Ascending aorta (tissue), 2 donors: ENCODE measurements around the gene NKAP. TPM values are rescaled to one million over a fixed set of nuclear protein-coding genes. Genes with fewer than 3 reads are reported as not detected.
A peak's percentile ranks its signal among the peaks of the same experiment; 100 is the strongest.
"Not testable (repeated sequence)": the region's sequence is repeated elsewhere in the genome, so short reads cannot be mapped to it uniquely, and the experiment has no call there.

ENCODE experiments used
- DNase-seq, 2 donors: peaks; one replicate each; pipeline ENCODE4 v3.0.0-alpha.2; 2019; ENCODE audit warnings: low spot score in 2 of 2
- H3K27ac ChIP-seq, 2 donors: fragments of 200-600 bp; sonication (generic); one replicate each; pipeline ENCODE4 v1.5.1; 2016 to 2017; ENCODE audit warnings: mild to moderate bottlenecking in 1 of 2
- H3K27me3 ChIP-seq: fragments of 200-600 bp; sonication (generic); one replicate; pipeline ENCODE4 v1.5.1; 2017
- H3K36me3 ChIP-seq, 2 donors: fragments of 200-600 bp; sonication (generic); one replicate each; pipeline ENCODE4 v1.5.1; 2016
- H3K4me1 ChIP-seq, 2 donors: fragments of 200-600 bp; sonication (generic); one replicate each; pipeline ENCODE4 v1.5.1; 2016 to 2017; ENCODE audit warnings: mild to moderate bottlenecking in 1 of 2
- H3K4me3 ChIP-seq, 2 donors: fragments of 200-600 bp; sonication (generic); one replicate each; pipeline ENCODE4 v1.5.1; 2016 to 2017; ENCODE audit warnings: mild to moderate bottlenecking in 1 of 2
- H3K9me3 ChIP-seq, 2 donors: fragments of 200-600 bp; sonication (generic); one replicate each; pipeline ENCODE4 v1.5.1; 2016
- intact Hi-C: fragments of 100-400 bp; cut with DNase I; formaldehyde crosslinking; loops from one replicate; pipeline ENCODE4 v1.15.1; 2023
- total RNA-seq: library from RNA; depleted of rRNA; stranded (reverse); fragments of >200 nt; gene quantifications from one replicate; pipeline ENCODE4 v1.1.0, GENCODE V29; 2016
- TF ChIP-seq, protein P1 (sequence below), 3 experiments: fragments of 200-600 bp in 2 of 3; fragments of 450-650 bp in 1 of 3; sonication (generic) in 2 of 3; IDR thresholded peaks; one replicate each; pipeline ENCODE4 v1.5.1; 2016 to 2019; ENCODE audit warnings: antibody characterized with exemption in 3 of 3, mild to moderate bottlenecking in 1 of 3, moderate library complexity in 1 of 3

The NKAP gene
- total RNA-seq, 1 donor from 2014 or later = 1.2 TPM

DNA sequence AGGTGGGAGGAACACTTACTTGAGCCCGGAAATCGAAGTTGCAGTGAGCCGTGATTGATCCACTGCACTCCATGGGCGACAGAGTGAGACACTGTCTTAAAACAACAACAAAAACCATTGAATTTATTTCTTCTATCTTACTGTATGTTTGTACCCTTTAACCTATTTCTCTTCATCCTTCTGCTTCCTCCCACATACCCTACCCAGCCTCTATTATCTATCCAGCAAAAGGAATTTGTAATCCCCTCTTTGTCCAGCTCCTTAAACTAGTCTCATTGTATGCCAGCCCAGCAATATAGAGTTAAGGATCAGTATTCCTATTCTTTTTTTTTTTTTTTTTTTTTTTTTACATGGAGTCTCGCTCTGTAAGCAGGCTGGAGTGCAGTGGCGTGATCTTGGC lies 1.9 kb upstream of the NKAP start:
- DNase-seq = no peak
- Histone ChIP-seq H3K9me3 (no peaks in the 10 kb centered on the region), H3K4me3 (no peak overlapping the region), H3K36me3 (no peaks in the 10 kb centered on the region), H3K27me3 (no peaks in the 10 kb centered on the region), H3K27ac (no peak overlapping the region), H3K4me1 (peaks cover 0 to 5% of the 10 kb centered on the region in 2 donors)
- intact Hi-C loops = loop anchor here (2.0 to 10.0 kb wide), 2 partner anchors 305 to 371 kb away; partner anchors contain the start of genes UBE2A and ZBTB33
- TF ChIP-seq, protein P1, sequence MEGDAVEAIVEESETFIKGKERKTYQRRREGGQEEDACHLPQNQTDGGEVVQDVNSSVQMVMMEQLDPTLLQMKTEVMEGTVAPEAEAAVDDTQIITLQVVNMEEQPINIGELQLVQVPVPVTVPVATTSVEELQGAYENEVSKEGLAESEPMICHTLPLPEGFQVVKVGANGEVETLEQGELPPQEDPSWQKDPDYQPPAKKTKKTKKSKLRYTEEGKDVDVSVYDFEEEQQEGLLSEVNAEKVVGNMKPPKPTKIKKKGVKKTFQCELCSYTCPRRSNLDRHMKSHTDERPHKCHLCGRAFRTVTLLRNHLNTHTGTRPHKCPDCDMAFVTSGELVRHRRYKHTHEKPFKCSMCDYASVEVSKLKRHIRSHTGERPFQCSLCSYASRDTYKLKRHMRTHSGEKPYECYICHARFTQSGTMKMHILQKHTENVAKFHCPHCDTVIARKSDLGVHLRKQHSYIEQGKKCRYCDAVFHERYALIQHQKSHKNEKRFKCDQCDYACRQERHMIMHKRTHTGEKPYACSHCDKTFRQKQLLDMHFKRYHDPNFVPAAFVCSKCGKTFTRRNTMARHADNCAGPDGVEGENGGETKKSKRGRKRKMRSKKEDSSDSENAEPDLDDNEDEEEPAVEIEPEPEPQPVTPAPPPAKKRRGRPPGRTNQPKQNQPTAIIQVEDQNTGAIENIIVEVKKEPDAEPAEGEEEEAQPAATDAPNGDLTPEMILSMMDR (IDR thresholded peaks at IDR 0.05) = no peak

DNA sequence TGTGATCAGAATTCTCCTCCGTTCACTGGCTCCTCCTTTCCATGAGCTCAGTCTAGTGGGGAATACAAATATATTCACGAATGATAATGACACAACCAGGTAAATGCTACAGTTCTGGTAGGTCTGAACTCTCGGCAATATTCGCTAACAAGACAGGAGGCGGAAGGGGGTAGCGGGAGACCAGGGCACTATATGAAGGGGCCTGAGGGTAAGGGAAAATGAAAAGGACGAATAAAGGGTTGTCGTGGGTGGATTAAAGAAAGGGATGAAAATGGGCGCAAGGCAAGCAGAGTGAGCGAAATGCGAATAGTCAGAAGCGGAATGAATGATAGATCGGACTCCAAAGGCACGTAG lies 743 bp downstream of the NKAP start:
- H3K27ac ChIP-seq = peak overlapping the region; percentile 89 to 91
- H3K36me3 ChIP-seq = no peaks in the 10 kb centered on the region
- no peak for DNase-seq
- peak overlapping the region; percentile 70 to 74 for H3K4me3 ChIP-seq
- TF ChIP-seq, protein P1 (IDR thresholded peaks at IDR 0.05) = no peak
- no peaks in the 10 kb centered on the region for H3K9me3 ChIP-seq
- no peaks in the 10 kb centered on the region for H3K27me3 ChIP-seq
- peaks cover 0 to 5% of the 10 kb centered on the region in 2 donors for H3K4me1 ChIP-seq
- intact Hi-C loops = loop anchor here (5.0 to 10.0 kb wide), 3 partner anchors 71 to 368 kb away; partner anchors contain the start of genes NDUFA1, RNF113A, RPL39 and UBE2A

DNA sequence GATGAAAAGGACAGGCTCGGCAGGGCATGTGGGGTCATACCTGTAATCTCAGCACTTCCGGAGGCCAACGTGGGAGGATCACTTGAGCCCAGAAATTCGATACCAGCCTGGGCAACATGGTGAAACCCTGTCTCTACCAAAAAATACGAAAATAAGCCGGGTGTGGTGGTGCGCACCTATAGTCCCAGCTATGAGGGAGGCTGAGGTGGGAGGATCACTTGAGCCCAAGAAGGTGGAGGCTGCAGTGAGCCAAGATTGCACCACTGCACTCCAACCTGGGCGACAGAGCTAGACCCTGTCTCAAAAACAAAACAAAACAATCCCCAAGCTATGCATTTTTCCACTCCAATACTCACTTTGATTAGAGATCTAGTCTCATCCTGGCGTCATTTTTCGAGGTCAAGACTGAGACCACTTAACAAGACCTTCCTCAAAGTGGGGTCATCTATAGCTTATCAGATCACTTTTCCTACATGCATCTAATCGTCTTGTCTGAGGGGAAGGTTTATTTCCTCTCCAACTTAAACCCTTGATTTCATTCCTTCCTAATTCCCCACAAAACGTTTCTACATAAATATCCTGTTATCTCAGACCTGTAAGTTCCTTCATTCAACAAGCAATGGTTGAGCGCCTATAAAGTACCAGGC lies 1.3 kb downstream of the NKAP start:
- DNase-seq = no peak
- peak overlapping the region; percentile 70 to 74 for H3K4me3 ChIP-seq
- intact Hi-C loops = loop anchor here (5.0 to 10.0 kb wide), 3 partner anchors 70 to 367 kb away; partner anchors contain the start of genes NDUFA1, RNF113A, RPL39 and UBE2A
- TF ChIP-seq, protein P1 (IDR thresholded peaks at IDR 0.05) = no peak
- H3K9me3 ChIP-seq = no peaks in the 10 kb centered on the region
- no peaks in the 10 kb centered on the region for H3K36me3 ChIP-seq
- H3K4me1 ChIP-seq = peaks cover 0 to 5% of the 10 kb centered on the region in 2 donors
- peak overlapping the region; percentile 89 to 91 for H3K27ac ChIP-seq
- no peaks in the 10 kb centered on the region for H3K27me3 ChIP-seq

DNA sequence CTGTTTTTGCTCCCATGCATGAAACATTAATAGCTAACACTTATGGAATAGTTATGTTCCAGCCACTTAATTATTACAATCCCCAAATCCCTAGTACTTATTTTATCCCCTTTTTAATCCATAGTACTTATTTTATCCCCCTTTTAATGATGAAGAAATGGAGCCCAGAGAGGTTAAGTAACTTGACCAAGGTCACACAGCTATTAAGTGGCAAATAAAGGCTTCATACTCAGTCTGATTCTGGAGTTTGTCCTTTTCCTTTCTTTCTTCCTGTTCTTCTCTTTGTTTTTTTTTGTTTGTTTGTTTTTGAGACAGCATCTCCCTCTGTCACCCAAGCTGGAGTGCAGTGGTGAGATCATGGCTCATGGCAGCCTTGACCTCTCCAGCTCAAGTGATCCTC lies 2.2 kb downstream of the NKAP start:
- TF ChIP-seq, protein P1 (IDR thresholded peaks at IDR 0.05) = no peak
- peaks cover 0 to 5% of the 10 kb centered on the region in 2 donors for H3K4me1 ChIP-seq
- H3K9me3 ChIP-seq = no peaks in the 10 kb centered on the region
- DNase-seq = no peak
- intact Hi-C loops = loop anchor here (5.0 to 10.0 kb wide), 3 partner anchors 69 to 367 kb away; partner anchors contain the start of genes NDUFA1, RNF113A, RPL39 and UBE2A
- H3K27me3 ChIP-seq = no peaks in the 10 kb centered on the region
- H3K36me3 ChIP-seq = no peaks in the 10 kb centered on the region
- no peak overlapping the region for H3K27ac ChIP-seq
- H3K4me3 ChIP-seq = no peak overlapping the region

DNA sequence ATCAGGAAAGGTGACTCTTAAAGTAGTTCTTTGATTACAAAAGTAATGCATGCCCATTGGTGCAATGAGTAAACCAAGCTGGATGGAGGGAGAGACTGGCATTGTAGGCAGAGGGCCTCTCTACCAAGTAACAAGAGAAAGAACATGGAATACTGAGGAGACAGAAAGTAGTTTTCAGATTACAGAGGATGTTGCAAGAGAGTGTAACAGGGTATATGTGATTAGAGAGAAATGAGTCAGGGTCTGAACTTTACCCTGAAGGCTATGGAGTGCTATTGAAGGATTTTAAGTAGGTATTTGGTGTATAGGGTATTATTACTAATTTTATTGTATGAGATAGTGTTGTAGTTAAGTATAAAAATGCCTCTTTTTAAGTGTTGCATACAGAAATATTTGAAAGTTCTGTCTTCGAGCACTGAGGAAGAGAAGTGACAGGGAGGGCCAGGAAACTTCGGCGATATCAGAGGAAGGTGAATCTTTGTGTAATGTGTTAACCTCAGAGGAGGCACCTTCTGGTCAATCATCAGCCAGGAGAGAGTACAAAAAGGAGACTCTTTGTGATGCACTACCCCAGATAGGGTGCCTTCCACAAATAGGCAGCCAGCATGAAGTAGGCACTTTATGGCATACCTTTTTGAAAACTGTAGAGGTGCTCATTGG lies 8.2 kb downstream of the NKAP start:
- Histone ChIP-seq H3K27me3 (no peaks in the 10 kb centered on the region), H3K36me3 (peaks cover 8 to 12% of the 10 kb centered on the region in 2 donors), H3K27ac (no peak overlapping the region), H3K9me3 (no peaks in the 10 kb centered on the region), H3K4me1 (no peaks in the 10 kb centered on the region), H3K4me3 (no peak overlapping the region)
- TF ChIP-seq, protein P1 (IDR thresholded peaks at IDR 0.05) = no peak
- intact Hi-C loops = no loop called here
- DNase-seq = no peak

DNA sequence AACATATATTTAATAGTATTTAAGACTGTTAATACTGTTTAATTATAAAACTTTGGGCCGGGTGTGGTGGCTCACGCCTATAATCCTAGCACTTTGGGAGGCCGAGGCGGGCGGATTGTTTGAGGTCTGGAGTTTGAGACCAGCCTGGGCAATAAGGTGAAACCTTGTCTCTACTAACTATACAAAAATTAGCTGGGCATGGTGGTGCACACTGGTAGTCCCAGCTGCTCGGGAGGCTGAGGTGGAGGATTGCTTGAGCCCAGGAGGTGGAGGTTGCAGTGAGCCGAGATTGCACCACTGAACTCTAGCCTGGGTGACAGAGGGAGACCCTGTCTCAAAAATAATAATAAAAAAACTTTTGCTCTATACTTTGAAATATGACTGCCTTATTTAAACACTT lies 21.2 kb downstream of the NKAP start:
- H3K4me1 ChIP-seq, DNase-seq, H3K9me3 ChIP-seq, H3K36me3 ChIP-seq, H3K27ac ChIP-seq, H3K27me3 ChIP-seq, H3K4me3 ChIP-seq, intact Hi-C loops: not testable (repeated sequence)
